A673 (cell line): ENCODE measurements around the gene RBFOX1. TPM values are rescaled to one million over a fixed set of nuclear protein-coding genes. Genes with fewer than 3 reads are reported as not detected.

Experiments used
- BruUV-seq: library from RNA; stranded (reverse); fragments of 400-500 nt; replicated peaks from 2 replicates; lab custom pipeline; 2021; lab: Mats Ljungman, UMichigan
- CTCF ChIA-PET: fragments of 300-600 bp; sonication (Branson Sonifier 250); formaldehyde crosslinking; loops from one replicate; lab custom pipeline; 2022; ENCODE audit warnings: antibody characterized with exemption; lab: Charles Lee
- POLR2A ChIA-PET: fragments of 300-600 bp; sonication (Branson Sonifier 250); formaldehyde crosslinking; loops from one replicate; lab custom pipeline; 2022; ENCODE audit warnings: antibody characterized with exemption; ENCODE audit not compliant: low non-redundant PET; lab: Charles Lee
- DNase-seq: peaks from one replicate; pipeline ENCODE4 v3.0.0-alpha.2; 2015; ENCODE audit warnings: low spot score
- H3K27ac ChIP-seq: fragments of 200-600 bp; sonication (generic); 2 replicates; pipeline ENCODE4 v1.5.1; 2016; ENCODE audit warnings: mixed run types, low read depth, mild to moderate bottlenecking, mixed read lengths, antibody characterized with exemption, low read length; ENCODE audit not compliant: poor library complexity, severe bottlenecking
- H3K27me3 ChIP-seq: fragments of 200-600 bp; sonication (generic); replicated peaks from 2 replicates; pipeline ENCODE4 v1.6.1; 2017; ENCODE audit warnings: mixed run types, low read depth, mild to moderate bottlenecking, mixed read lengths, antibody characterized with exemption, low read length; ENCODE audit not compliant: insufficient read depth, poor library complexity
- H3K36me3 ChIP-seq: fragments of 200-600 bp; sonication (generic); 2 replicates; pipeline ENCODE4 v1.6.1; 2016; ENCODE audit warnings: mixed run types, mild to moderate bottlenecking, mixed read lengths, antibody characterized with exemption, low read length; ENCODE audit not compliant: insufficient read depth, poor library complexity, severe bottlenecking
- H3K4me1 ChIP-seq: fragments of 200-600 bp; sonication (generic); 2 replicates; pipeline ENCODE4 v1.6.1; 2017; ENCODE audit warnings: mixed run types, mild to moderate bottlenecking, mixed read lengths, antibody characterized with exemption, low read length; ENCODE audit not compliant: insufficient read depth, poor library complexity, severe bottlenecking
- H3K4me3 ChIP-seq: fragments of 200-600 bp; sonication (generic); 2 replicates; pipeline ENCODE4 v1.5.1; 2016; ENCODE audit warnings: low read depth, mixed run types, mild to moderate bottlenecking, mixed read lengths, low read length; ENCODE audit not compliant: poor library complexity, severe bottlenecking
- H3K9me3 ChIP-seq: fragments of 200-600 bp; sonication (generic); 2 replicates; pipeline ENCODE4 v1.6.1; 2016; ENCODE audit warnings: mixed run types, low read depth, mild to moderate bottlenecking, mixed read lengths, antibody characterized with exemption, low read length; ENCODE audit not compliant: poor library complexity, severe bottlenecking
- EZH2 ChIP-seq: fragments of 200-600 bp; sonication (generic); IDR thresholded peaks from 2 replicates; pipeline ENCODE4 v1.6.1; 2017; ENCODE audit warnings: borderline replicate concordance, low read depth, mild to moderate bottlenecking, mixed read lengths, antibody characterized with exemption, low read length; ENCODE audit not compliant: poor library complexity, severe bottlenecking
- intact Hi-C: fragments of 100-400 bp; cut with micrococcal nuclease; formaldehyde crosslinking; loops from one replicate; pipeline ENCODE4 v1.10.0; 2022; ENCODE audit not compliant: unreplicated experiment
- total RNA-seq: library from RNA; stranded (reverse); gene quantifications from 2 replicates; pipeline ENCODE4 v1.2.3, GENCODE V29; 2021
- TF ChIP-seq, protein P1 (sequence below): fragments of 300-800, 200-600 bp; sonication (generic); conservative IDR thresholded peaks from 2 replicates; pipeline ENCODE4 v1.5.1; 2017; ENCODE audit warnings: low read depth, mild to moderate bottlenecking, antibody characterized with exemption, low read length, moderate library complexity, mixed read lengths

Gene RBFOX1
- total RNA-seq, 1 experiment from 2014 or later: 1.8 TPM

DNA sequence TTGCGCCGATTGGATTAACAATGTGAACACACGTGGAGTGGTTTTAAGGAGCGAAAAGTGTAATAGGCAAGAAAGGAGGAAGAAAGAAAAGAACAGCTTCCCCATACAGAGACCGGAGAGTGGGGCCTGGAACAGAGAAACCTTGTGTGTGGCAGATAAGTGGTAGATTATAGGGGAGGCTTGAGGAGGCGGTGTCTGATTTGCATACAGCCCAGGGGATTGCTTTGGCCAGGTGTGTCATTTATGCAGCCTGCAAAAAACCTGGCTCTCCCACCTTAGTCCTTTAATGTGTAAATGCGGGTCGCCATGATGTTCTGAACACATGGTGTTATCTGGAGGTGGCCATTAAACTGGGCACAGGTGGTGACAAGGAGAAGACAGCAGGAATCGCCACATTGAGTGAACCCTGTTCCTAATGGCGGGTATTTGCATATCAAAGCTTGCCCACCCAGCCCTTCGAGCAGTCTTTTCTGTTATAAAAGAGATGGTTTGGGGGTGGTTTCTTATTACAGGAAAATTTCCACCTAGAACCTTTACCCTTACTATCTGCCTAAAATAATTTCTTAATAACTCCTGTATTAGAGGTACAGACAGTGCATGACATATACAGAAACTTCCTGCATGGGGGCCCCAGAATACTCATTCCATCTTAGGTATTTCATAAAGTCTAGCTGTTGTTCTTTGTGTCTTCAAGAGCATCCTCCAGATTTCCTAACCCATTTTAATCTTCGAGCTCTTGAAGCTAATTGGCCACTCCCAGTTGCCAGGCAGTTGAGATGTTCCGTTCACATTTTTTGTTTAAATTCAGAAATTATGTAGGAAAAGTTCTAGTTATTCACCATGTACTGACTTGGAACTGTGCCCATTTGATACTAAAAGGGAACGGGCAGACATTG is 292.5 kb downstream of the RBFOX1 start:
- intact Hi-C loops: no loop called here
- ChIA-PET POLR2A (no interaction called here), CTCF (no interaction called here)
- BruUV-seq: no TSS peak
- TF ChIP-seq, protein P1, sequence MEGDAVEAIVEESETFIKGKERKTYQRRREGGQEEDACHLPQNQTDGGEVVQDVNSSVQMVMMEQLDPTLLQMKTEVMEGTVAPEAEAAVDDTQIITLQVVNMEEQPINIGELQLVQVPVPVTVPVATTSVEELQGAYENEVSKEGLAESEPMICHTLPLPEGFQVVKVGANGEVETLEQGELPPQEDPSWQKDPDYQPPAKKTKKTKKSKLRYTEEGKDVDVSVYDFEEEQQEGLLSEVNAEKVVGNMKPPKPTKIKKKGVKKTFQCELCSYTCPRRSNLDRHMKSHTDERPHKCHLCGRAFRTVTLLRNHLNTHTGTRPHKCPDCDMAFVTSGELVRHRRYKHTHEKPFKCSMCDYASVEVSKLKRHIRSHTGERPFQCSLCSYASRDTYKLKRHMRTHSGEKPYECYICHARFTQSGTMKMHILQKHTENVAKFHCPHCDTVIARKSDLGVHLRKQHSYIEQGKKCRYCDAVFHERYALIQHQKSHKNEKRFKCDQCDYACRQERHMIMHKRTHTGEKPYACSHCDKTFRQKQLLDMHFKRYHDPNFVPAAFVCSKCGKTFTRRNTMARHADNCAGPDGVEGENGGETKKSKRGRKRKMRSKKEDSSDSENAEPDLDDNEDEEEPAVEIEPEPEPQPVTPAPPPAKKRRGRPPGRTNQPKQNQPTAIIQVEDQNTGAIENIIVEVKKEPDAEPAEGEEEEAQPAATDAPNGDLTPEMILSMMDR: no peak
- no peak for TF ChIP-seq EZH2
- DNase-seq: no peak
- H3K27me3 ChIP-seq: no peaks in the 10 kb centered on the region
- no peak overlapping the region for H3K27ac ChIP-seq
- no peak overlapping the region for H3K4me3 ChIP-seq
- H3K36me3 ChIP-seq: no peaks in the 10 kb centered on the region
- H3K9me3 ChIP-seq: no peaks in the 10 kb centered on the region
- H3K4me1 ChIP-seq: no peaks in the 10 kb centered on the region

GRCh38 chr16:7628981-7629380 is 296.3 kb downstream of the RBFOX1 start:
- ChIA-PET POLR2A (no interaction called here), CTCF (no interaction called here)
- Histone ChIP-seq H3K27ac (no peak overlapping the region), H3K27me3 (no peaks in the 10 kb centered on the region), H3K36me3 (no peaks in the 10 kb centered on the region), H3K9me3 (no peaks in the 10 kb centered on the region), H3K4me3 (no peak overlapping the region), H3K4me1 (no peaks in the 10 kb centered on the region)
- TF ChIP-seq EZH2: no peak
- TF ChIP-seq, protein P1: no peak
- intact Hi-C loops: no loop called here
- BruUV-seq: no TSS peak
- DNase-seq: no peak

GRCh38 chr16:7629571-7629970 is 296.9 kb downstream of the RBFOX1 start:
- BruUV-seq: no TSS peak
- intact Hi-C loops: no loop called here
- TF ChIP-seq EZH2: no peak
- TF ChIP-seq, protein P1: no peak
- ChIA-PET CTCF (no interaction called here), POLR2A (no interaction called here)
- Histone ChIP-seq H3K36me3 (no peaks in the 10 kb centered on the region), H3K27ac (no peak overlapping the region), H3K4me1 (no peaks in the 10 kb centered on the region), H3K9me3 (no peaks in the 10 kb centered on the region), H3K27me3 (no peaks in the 10 kb centered on the region), H3K4me3 (no peak overlapping the region)
- no peak for DNase-seq
